Measurements from ENCODE around the gene GOSR1.
"Not testable (repeated sequence)": the region's sequence is repeated elsewhere in the genome, so short reads cannot be mapped to it uniquely, and the experiment has no call there.

GOSR1 gene

DNA sequence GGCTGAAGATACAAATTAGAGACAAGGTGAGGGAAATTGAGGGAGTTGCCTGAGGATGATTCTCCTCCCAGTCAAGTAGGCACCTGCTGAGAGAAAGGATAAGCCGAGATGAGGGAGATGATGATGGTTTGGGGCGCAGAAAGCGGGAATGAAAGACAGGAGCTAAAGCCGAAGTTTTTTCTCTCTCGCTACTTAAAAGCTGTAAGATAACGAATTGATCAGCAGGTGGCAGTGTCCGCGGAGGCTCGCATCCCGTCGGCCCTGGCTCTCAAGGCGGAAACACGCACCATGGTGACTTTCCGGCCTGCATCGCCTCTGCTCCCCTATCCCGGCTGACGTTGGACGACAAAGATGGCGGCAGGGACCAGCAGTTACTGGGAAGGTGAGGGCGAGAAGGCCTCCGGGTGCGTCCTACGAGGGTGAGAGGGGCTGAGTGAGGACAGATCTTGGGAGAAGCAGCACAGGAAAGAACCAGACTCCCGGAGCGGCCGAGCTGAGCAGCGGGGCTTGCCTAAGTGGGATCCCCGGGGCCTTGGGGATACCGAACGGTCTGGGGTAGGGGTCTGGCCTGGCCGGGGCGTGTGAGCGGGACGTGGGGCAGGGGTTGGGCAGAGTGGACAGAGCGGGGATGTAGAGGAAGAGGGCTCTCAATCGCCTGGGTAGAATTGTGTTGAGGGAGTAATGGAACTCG, at the start of gene GOSR1:
GOSR1 (plus strand) TSS at position 326 of the 691 bp plus-strand sequence; CDS start at position 352, 26 bp downstream.
- DNase-seq, result peak; percentile 85

DNA sequence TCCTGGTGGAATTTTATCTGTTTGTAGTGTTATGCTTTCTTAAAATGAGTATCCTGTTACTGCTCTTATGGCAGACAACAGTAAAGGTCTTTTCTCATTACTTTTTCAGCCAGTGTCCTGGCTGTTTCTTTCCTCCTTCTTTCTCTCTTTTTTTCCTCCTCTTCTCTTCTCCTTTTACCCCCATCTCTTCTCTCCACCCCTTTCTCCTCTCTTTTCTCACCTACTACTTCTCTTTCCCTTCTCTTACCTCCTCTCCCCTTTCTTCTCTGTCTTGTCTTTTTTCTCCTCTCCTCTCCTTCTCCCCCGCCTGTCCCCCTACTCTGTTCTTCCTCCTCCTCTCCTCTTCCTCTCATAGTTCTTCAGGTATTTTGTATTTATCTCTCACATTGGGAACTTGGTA, 49.6 kb upstream of the GOSR1 start:
- DNase-seq, result no peak

DNA sequence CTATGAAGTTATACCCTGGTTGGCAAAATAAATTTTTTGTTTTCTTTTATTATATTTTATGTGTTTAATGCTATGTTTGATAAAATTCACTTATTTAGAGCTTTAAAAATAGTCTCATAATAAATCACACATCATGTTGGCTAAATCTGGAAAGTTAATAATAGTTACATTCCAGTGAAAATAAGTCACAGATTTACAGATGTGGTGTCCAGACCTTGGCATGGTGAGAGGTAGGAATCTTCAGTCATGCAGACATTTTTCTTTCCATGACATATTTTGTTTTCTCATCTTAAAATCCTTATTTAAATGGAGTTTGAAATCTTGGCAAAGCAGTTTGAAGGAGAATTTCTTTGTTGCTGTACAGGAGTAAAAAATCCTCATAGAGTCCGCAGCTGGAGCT, 48.1 kb upstream of the GOSR1 start:
- no peak for DNase-seq

DNA sequence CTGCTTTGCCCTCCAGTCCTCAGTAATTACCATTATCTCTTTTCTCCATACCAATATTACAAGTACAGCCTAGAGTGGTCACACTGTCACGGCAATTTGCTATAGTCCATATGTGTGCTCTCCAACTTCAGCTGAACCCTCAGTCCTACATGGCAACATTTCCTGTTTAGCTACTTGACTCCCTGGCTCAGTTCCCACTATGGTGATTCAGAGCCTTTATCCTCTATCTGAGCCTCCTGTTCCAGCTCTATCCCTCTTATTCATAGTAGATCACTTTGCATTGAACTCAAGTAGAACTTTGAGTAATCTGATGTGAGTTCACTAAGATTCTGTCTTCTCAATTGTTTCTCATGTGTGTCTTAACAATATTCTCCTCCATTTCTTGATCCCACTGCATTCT, 43.7 kb upstream of the GOSR1 start:
- peak; percentile 21 for DNase-seq

DNA sequence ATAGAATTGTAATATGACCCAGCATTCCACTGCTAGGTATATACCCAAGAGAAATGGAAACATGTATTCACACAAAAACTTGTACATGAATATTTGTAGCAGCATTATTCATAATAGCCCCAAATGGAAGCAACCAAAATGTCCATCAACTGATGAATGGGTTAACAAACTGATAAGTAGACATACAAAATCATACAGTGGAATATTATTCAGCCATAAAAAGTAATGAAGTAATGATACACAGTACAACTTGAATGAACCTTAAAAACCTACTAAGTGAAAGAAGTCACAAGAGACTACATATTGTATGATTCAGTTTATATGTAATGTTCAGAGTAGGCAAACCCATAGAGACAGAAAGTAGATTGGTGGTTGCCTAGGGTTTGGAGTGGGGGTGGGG, 40.5 kb upstream of the GOSR1 start:
- DNase-seq, result no peak

DNA sequence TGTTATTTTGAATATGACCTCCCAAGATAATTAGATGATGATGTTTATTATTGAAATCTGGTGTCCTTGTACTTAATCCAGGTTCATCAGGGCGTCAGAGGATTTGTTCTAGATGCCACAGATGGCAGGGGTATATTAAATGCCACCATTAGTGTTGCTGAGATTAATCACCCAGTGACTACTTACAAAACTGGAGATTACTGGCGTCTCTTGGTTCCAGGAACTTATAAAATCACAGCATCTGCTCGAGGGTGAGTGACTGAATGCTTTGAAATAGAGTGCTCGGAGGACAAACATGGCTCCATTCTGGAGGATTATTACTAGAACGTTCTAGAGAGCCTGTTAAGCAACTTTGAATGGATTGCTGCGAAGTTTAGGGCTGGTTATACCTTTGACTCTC, 33.5 kb upstream of the GOSR1 start:
- no peak for DNase-seq

DNA sequence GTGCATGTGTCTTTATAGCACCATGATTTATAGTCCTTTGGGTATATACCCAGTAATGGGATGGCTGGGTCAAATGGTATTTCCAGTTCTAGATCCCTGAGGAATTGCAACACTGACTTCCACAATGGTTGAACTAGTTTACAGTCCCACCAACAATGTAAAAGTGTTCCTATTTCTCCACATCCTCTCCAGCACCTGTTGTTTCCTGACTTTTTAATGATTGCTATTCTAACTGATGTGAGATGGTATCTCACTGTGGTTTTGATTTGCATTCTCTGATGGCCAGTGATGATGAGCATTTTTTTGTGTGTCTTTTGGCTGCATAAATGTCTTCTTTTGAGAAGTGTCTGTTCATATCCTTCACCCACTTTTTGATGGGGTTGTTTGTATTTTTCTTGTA, 30.6 kb upstream of the GOSR1 start:
- not testable (repeated sequence) for DNase-seq

DNA sequence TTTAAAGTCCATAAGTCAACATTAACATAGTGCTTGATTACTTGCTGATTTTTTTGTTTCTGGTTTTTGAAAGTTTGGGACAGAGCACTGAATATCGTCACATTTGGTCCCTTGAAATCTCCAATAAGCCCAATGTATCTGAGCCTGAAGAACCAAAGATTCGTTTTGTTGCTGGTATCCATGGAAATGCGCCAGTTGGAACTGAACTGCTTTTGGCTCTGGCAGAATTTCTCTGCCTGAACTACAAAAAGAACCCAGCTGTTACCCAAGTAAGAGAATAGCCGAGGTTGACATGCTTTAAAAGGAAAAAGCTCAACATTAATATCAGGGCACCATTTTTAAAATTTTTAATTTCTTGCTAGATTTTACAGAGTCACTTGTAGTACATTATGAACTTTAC, 27.7 kb upstream of the GOSR1 start:
- DNase-seq, result no peak

DNA sequence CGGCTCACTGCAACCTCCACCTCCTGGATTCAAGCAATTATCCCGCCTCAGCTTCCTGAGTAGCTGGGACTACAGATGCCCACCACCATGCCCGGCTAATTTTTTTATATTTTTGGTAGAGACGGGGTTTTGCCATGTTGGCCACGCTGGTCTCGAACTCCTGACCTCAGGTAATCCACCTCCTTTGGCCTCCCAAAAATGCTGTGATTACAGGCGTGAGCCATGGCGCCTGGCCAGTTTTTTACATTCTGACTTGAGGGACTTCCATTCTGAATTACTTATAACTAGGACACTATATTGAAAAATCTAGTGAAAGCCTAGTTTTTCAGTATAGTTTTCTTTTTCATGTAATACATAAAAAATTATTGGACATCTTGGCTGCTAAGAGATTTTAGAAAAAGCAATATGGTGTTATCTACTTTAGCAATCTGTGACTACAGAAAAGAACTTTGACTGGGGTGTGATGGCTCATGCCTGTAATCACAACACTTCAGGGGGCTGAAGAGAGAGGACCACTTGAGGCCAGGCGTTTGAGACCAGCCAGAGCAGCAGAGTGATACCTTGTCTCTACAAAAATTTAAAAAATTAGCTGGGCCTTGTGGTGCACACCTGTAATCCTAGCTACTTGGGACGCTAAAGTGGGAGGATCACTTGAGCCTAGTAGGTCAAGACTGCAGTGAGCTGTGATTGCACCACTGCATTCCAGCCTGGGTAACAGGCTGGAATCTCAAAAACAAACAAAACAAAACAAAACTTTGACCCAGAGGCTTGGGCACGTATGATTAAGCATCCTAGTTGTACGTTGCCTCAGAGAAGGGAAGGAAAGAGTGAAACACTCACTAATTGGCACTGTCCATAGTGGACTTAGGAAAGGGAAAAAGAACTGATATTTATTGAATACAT, 26.8 kb upstream of the GOSR1 start:
- no peak for DNase-seq

DNA sequence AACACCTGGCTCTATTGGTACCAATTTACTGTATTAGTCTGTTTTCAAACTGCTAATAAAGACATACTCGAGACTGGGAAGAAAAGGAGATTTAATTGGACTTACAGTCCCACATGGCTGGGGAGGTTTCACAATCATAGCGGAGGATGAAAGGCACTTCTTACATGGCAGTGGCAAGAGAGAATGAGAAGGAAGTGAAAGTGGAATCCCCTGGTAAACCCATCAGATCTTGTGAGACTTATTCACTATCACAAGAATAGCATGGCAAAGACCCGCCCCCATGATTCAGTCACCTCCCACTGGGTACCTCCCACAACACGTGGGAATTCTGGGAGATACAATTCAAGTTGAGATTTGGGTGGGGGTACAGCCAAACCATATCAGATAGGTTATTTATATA, 22.6 kb upstream of the GOSR1 start:
- no peak for DNase-seq

DNA sequence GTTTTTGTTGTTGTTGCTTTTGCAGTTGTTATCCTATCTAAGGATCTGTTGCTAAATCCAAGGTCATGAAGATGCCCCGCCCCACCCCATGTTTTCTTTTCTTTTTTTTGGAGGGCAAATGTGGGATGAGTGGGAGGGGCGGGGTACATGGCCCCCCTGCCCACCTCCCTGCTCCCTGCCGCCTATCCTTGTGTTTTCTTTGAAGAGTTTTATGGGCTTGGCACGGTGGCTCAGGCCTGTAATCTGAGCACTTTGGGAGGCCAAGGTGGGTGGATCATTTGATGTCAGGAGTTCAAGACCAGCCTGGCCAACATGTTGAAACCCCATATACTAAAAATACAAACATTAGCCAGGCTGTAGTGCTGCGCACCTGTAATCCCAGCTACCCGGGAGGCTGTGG, 18.8 kb upstream of the GOSR1 start:
- no peak for DNase-seq

DNA sequence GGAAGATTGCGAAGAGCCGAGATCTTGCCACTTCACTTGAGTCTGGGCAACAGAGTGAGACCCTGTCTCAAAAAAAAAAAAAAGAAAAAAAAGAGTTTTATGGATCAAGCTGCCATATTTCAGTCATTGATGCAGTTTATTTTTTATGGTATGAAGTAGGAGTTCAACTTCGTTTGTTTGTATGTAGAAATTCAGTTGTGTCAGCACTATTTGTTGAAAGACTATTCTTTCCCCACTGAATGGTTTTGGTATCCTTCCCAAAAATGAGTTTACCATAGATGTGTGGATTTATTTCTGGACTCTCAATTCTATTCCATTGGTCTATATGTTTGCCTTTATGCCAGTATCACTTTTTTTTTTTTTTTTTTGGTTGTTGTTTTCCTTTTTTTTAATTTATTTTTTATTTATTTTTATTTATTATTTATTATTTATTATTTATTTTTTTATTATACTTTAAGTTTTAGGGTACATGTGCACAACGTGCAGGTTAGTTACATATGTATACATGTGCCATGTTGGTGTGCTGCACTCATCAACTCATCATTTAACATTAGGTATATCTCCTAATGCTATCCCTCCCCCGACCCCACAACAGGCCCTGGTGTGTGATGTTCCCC, 18.3 kb upstream of the GOSR1 start:
- DNase-seq, result not testable (repeated sequence)

DNA sequence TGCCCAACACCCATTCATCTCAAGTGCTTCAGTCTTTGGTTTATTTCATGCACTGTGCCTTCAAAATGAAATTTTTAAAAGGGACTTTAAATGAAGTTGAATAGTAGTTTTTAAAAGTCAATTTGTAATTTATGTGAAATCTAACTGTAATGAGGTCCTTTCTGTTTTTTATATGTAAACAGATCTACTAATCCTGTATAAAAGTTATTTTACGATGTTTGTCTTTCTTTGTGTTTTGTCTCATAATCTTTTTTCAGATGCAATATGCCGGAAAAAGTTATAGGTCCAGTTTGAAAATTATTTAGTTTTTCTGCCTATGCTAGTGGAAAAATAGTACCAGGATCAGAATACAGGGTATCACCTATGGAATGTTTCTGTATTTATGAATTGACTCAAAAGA, 8.7 kb upstream of the GOSR1 start:
- no peak for DNase-seq

DNA sequence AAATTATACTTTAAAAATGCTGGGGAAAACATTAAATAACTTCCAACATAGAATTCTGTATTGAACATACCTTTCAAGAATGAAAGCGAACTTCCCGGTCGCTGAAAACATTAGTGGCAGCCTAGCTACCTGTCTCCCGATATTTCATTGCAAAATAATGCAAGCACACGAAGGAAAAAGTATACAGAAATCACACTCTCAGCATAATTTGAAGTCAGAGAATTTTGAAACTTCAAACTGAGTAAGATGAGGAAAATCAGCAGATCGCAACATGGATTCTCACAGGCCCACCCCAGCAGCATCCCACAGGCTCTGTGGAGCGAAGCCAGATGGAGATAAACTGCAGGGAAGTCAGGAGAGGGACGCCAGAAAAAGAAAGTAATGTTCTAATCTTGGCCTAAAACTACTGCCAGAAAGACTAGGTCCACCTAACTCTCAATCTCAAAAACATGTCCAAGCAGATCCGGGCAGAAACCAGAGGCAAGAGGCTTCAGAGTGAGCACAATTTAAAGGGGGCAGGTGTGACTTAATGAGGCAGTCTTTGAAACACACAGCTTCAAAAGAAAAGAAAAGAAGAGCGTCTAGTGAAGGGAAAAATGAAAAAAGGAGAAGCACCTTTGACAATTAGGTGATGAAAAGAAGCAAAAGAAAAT, 4.8 kb upstream of the GOSR1 start:
- peak; percentile 47 for DNase-seq

DNA sequence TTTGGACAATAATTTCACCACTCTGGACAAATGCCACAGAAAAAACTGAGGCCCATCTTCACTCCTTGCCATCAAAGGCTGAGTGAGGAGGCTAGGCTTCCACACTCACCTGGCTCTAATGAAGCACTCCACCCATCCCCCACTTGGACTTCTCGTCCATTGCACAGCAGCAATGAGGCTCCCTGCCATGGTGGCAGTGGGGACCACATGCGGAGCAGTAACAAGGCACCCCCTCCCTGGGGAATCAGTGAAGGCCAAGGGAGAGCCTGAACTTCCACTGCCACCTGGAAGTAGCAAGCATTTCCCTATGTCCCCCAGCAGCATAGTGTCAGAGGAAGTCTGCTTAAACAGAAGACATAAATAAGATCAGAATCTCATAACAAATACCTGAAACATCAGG, 2.0 kb upstream of the GOSR1 start:
- no peak for DNase-seq

DNA sequence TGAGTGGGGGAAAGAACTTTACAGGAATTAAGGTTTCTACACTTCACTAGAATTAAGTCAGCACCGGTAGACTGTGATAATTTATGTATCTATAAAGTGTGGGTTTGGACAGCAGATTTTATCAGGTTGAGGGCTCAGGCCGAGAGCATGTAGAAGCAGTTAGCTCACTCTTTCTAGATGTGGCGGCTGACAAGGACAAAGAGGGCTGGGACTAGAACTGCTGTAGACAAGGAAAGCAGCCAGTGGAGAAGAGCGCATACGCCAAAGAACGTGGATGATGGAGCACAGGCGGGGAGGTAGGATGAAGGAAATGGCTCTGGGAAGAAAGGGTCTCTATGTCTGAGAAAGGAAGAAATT, 504 bp upstream of the GOSR1 start:
- no peak for DNase-seq

DNA sequence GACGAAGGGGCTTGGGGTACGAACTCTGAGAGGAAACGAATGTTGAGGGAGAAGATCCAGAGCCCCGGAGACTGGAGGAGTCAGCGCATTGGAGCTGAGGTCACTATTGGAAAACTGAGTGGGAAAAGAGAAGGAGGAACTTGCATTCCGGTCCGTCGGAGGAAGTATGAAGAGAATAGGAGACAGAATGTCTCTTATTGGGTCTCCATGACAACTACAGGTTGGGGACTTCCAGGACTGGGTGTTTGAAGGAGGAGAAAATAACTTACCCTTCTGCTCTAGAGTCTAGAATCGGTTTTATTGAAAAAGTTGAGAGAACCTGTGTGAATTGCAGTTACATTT, 537 bp downstream of the GOSR1 start:
- no peak for DNase-seq

DNA sequence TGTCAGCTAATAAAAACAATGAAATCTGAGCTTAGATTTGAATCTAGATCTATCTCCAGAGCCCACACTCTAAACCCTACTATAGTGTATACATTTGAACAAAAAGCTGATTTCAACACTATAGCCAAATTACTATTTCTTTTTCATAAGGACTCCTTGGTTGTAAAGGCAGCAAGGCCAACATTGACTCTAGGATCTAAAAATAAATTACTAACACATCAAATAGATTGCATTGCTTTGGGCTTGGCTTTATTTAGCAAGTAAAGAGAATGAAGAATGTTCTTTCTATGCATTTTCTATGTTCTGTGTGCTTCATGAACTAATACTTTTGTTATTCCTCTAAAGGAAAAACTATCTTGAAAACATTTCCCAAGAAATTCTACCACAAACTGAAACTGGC, 5.3 kb downstream of the GOSR1 start:
- no peak for DNase-seq

DNA sequence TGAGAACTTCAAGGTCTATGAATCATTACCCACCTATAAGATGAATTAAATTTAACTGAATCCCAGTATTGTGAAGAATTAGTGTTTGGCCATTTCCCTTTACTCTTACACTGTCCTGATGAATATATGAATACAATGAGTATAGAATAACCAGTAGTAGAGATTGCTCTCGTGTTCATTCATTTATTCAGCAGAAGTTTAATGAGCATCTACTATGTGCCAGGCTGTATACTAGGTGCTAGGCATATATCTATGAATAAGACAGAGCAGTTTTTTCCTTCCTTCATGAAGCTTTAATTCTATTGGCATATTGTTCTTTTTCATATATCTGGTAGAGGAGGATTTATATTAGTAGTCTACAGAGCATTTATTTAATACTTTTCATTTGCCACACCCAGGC, 6.0 kb downstream of the GOSR1 start:
- DNase-seq, result no peak

DNA sequence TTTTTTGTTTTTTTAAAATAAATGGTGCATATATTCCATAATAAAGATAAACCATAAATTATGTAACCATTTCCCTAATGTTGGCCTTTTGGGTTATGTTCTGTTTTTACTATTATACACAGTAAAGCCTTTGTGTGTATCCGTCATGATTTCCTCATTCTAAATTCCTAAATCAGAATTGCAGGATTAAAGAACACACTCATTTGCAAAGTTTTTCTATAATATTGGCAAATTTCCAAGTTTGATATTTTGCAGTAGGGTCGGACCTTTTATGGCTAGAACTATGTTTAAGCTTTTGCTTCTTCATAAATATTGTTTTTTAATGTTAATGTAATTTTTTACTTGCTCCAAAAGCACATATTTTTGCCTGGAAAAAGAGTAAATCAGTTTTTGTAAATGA, 16.6 kb downstream of the GOSR1 start:
- DNase-seq, result no peak

DNA sequence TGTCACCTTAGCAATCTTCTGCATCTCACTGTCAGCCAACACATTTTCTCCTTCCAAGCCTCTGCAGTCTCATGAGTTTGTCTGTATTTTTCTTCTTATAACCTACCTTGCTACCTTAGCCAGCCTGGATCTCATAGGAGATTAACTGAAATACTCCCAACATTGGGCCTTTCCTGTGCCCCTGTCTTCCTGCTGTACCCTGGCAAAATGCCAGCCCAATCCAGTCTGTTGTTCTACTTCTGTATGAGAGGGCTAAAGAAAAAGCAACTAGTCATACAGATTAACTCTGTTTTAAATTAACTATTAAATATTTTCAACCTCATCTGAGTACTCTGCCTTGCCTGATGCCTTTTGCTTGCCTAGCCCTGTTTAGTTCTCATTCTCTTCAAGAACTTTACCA, 18.4 kb downstream of the GOSR1 start:
- peak; percentile 2 for DNase-seq

DNA sequence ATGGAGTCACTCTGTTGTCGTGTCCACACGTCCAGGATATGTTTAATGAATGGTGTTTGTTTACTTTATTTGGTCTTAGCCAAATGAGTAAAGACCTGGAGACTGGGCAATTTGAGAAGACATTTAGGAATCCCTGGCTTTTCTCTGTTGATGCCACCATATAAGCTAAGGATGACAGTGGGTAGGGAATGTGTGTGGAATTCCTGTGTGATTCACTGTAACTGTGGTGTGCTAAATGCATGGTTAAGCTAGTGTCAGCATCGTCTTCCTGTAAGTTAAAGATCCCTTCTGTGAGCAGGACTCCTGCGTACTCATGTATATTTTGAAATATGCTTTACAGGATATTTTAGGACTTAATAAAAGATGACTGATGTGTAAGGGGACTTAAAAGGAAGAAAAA, 26.4 kb downstream of the GOSR1 start:
- DNase-seq, result no peak

DNA sequence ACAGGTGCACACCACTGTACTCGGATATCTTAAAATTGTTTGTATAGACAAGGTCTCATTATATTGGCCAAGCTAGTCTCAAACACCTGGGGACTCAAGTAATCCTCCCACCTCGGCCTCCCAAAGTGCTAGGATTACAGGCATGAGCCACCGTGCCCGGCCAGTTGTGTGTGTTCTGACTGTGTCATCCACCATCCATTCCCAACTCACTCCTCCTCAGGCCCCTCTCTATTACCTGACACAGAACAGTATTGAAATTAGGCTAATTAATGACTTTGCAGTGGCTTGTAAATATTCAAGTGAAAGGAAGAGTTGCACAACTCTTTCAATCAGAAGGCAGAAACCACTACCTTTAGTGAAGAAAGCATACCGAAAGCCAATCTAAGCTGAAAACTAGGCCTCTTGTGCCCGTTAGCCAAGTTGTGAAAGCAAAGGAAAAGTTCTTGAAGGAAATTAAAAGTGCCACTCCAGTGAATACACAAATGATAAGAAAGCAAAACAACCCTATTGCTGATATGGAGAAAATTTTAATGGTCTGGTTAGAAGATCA, 28.7 kb downstream of the GOSR1 start:
- DNase-seq, result no peak
